ENCODE results near the gene AGPAT4. TPM values are rescaled to one million over a fixed set of nuclear protein-coding genes. Genes with fewer than 3 reads are reported as not detected.

The AGPAT4 gene
- total RNA-seq, 3 donors from 2014 or later: 6.5 to 12.3 (median 7.3) TPM

DNA sequence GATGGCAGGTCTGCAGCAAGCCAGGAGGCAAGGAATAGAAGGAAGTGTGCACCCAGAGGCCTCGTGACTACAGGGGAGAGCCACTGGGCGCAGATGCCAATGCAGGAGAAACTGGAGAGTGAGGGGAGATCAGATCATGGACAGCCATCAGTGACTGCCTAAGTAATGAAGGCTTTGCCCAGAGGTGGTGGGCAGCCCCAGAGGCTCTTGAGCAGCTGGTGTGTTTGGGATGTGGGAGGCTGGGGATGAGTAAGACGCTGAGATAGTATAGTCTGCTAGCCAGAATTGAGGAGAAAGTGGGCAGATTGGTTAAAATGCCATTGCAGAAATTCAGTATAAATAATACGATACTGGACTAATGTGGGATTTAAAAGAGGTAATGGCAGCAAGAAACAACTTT, 170.4 kb downstream of the AGPAT4 start:
- Histone ChIP-seq H3K36me3 (ENCODE audit: low read depth) (no peaks in the 10 kb centered on the region), H3K9me3 (no peaks in the 10 kb centered on the region), H3K4me1 (ENCODE audit: low read depth) (no peaks in the 10 kb centered on the region), H3K4me3 (no peak overlapping the region)
- no peak for DNase-seq
- intact Hi-C loops (cut with DNase I, micrococcal nuclease): no loop called here
- no peak for ATAC-seq
- TF ChIP-seq, protein P1, sequence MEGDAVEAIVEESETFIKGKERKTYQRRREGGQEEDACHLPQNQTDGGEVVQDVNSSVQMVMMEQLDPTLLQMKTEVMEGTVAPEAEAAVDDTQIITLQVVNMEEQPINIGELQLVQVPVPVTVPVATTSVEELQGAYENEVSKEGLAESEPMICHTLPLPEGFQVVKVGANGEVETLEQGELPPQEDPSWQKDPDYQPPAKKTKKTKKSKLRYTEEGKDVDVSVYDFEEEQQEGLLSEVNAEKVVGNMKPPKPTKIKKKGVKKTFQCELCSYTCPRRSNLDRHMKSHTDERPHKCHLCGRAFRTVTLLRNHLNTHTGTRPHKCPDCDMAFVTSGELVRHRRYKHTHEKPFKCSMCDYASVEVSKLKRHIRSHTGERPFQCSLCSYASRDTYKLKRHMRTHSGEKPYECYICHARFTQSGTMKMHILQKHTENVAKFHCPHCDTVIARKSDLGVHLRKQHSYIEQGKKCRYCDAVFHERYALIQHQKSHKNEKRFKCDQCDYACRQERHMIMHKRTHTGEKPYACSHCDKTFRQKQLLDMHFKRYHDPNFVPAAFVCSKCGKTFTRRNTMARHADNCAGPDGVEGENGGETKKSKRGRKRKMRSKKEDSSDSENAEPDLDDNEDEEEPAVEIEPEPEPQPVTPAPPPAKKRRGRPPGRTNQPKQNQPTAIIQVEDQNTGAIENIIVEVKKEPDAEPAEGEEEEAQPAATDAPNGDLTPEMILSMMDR (IDR thresholded peaks at IDR 0.05): no peak

- no peak for ATAC-seq
- TF ChIP-seq, protein P1 (IDR thresholded peaks at IDR 0.05): no peak
Observed at GRCh38 chr6:161101517-161101916, 172.3 kb downstream of the AGPAT4 start.

DNA sequence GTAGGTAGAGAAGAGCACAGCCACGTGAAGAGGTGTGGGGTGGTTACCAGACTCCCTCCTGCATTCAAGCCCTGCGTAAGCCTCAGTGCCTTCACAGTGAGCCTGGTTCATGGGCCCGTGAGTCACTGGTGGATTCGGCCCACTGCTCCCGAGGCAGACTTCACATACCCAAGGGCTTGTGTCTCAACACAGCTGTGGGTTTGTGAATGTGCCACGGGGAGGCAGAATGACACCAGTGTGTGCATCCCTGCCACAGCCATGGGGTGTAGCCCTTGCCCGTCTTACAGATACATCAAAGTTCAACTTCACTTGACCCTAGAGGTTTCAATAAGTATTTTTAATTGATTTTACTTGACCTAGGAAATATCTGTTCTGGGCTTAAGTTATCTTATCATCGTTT, 173.8 kb downstream of the AGPAT4 start:
- no peaks in the 10 kb centered on the region for H3K36me3 ChIP-seq (ENCODE audit: low read depth)

More at GRCh38 chr6:161101517-161101916, 172.3 kb downstream of the AGPAT4 start:
- Histone ChIP-seq H3K9me3 (no peaks in the 10 kb centered on the region), H3K4me3 (no peak overlapping the region), H3K36me3 (ENCODE audit: low read depth) (no peaks in the 10 kb centered on the region), H3K4me1 (ENCODE audit: low read depth) (no peaks in the 10 kb centered on the region)
- intact Hi-C loops (cut with DNase I, micrococcal nuclease): no loop called here
- DNase-seq: no peak

GRCh38 chr6:161095916-161096315, 177.9 kb downstream of the AGPAT4 start:
- intact Hi-C loops (cut with DNase I, micrococcal nuclease): no loop called here
- Histone ChIP-seq H3K9me3 (no peaks in the 10 kb centered on the region), H3K4me1 (ENCODE audit: low read depth) (no peaks in the 10 kb centered on the region), H3K36me3 (ENCODE audit: low read depth) (no peaks in the 10 kb centered on the region), H3K4me3 (no peak overlapping the region)
- TF ChIP-seq, protein P1 (IDR thresholded peaks at IDR 0.05): no peak
- DNase-seq (no peak), ATAC-seq (no peak)

More for the DNA sequence above, 173.8 kb downstream of the AGPAT4 start:
- intact Hi-C loops (cut with DNase I, micrococcal nuclease): no loop called here
- no peaks in the 10 kb centered on the region for H3K9me3 ChIP-seq
- DNase-seq (no peak), ATAC-seq (no peak)
- TF ChIP-seq, protein P1 (IDR thresholded peaks at IDR 0.05): no peak
- H3K4me1 ChIP-seq (ENCODE audit: low read depth): no peaks in the 10 kb centered on the region
- H3K4me3 ChIP-seq: no peak overlapping the region

DNA sequence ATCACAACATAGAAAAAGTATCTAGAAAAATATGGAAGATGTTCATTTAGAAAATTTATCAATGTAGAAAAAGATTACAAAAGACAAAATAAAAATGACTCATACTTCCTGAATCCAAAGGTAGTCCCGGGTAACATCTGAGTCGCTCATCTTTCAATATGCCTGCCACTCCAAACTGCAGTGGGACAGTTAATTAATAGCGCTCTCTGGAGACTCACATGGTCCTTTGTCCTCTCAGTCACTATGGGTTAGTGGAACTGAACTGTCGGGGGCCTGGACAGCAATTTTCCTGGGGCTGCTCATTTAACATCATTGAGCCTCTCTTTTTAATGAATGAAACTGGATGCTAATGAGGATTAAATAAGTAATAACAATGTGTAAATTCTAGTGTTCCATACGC, 178.9 kb downstream of the AGPAT4 start:
- no peaks in the 10 kb centered on the region for H3K4me1 ChIP-seq (ENCODE audit: low read depth)
- TF ChIP-seq, protein P1 (IDR thresholded peaks at IDR 0.05): no peak
- no peaks in the 10 kb centered on the region for H3K36me3 ChIP-seq (ENCODE audit: low read depth)
- no peak for DNase-seq
- intact Hi-C loops (cut with DNase I, micrococcal nuclease): no loop called here
- no peaks in the 10 kb centered on the region for H3K9me3 ChIP-seq
- ATAC-seq: no peak
- H3K4me3 ChIP-seq: no peak overlapping the region
